SK-MEL-5 (cell line): ENCODE measurements around the gene HDAC4. TPM values are rescaled to one million over a fixed set of nuclear protein-coding genes. Genes with fewer than 3 reads are reported as not detected.
"Not testable (repeated sequence)": the region's sequence is repeated elsewhere in the genome, so short reads cannot be mapped to it uniquely, and the experiment has no call there.

Experiments
- DNase-seq: peaks from one replicate; pipeline ENCODE4 v3.0.0-alpha.2; 2016; ENCODE audit warnings: low read depth, low spot score
- in situ Hi-C: cut with HindIII; loops from 2 replicates; pipeline ENCODE4 v1.10.0; 2016; ENCODE audit warnings: low sequenced_read_pairs, high pct_unique_total_duplicates, low pct_unique_long_range_greater_than_20kb
- total RNA-seq: library from RNA; depleted of rRNA; stranded (reverse); fragments of >200 nt; shearing (Covaris generic); gene quantifications from 2 replicates; pipeline ENCODE4 v1.2.3, GENCODE V29; 2014

The HDAC4 gene
- total RNA-seq, 1 experiment from 2014 or later = 14.1 TPM

DNA sequence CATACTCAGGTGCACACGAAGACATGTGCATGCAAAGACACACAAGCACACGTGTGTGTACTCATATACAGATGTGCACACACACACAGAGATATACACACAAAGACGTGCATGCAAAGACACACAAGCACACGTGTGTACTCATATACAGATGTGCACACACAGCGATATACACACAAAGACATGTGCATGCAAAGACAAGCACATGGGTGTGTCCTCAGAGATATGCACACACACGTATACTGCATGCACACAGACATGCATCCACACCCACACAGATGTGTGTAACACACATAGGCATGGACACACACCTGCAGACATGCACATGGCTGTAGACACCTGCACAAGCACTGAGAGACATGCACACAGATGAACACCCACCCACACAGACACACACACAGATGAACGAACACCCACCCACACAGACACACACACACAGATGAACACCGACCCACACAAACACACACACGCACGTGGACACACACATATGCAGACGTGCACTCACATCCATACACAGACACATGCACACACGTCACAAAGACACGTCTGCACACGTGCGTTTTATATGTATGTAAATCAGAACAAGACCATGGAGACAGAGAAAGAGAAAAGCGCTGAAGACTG, 321.0 kb downstream of the HDAC4 start:
- in situ Hi-C loops = no loop called here
- DNase-seq = no peak

DNA sequence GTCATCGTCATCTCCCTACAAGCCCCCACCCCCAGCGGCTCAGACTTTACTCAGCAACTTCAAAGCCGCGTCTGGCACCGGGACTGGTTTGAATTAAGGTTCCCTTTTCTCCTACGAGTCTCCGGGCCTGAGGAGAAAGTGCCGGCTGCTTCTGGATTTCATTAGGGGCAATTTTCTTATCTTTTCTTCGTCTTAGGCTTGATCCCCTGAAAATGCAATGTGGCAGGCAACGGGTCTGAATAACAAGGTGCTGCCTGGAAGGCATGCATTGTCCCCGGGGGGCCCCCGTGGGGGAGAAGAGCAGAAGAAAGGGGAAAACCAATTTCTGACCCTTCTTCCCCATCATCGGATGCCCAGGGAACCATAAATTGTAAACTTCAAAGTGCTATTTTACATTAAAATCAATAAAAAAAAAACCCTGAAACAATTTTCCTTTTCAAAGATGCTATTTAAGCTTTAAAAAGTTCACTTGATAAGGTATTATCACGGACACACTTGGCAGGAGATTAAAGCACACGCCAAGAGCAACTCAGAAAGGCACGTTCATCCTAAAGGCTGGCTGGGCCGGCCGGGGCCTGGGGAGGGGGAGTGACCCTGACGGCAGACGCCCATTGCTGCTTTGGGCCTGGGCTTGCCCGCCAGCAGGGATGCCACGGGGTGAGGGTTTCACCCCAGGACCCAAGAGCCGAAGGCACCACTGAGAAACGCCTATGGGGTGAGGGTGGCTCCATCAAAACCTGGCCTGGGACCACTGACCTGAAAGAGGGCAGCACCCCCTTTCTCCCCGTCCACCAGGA, 322.5 kb downstream of the HDAC4 start:
- in situ Hi-C loops = no loop called here

DNA sequence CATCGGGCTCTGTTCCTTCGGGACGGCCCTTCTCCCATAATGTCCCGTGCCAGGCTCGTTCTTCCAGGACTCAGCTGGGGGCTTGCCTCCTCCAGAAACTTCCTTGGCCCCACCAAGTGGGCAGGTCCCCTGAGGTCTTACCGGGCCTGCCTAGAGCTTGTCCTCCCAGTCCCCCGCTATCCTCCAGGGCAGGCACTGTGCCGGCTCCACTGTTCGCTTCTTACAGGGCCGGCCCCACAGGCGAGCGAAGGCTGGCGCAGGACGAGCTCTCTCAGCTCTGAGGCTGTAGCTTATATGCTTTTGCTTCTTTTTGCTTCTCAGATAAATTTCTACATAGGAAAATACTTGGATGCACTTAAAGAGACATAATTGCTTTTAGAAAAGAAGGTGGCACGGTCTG, 323.6 kb downstream of the HDAC4 start:
- in situ Hi-C loops = no loop called here
- no peak for DNase-seq

More for the DNA sequence above, 322.5 kb downstream of the HDAC4 start:
- no peak for DNase-seq

DNA sequence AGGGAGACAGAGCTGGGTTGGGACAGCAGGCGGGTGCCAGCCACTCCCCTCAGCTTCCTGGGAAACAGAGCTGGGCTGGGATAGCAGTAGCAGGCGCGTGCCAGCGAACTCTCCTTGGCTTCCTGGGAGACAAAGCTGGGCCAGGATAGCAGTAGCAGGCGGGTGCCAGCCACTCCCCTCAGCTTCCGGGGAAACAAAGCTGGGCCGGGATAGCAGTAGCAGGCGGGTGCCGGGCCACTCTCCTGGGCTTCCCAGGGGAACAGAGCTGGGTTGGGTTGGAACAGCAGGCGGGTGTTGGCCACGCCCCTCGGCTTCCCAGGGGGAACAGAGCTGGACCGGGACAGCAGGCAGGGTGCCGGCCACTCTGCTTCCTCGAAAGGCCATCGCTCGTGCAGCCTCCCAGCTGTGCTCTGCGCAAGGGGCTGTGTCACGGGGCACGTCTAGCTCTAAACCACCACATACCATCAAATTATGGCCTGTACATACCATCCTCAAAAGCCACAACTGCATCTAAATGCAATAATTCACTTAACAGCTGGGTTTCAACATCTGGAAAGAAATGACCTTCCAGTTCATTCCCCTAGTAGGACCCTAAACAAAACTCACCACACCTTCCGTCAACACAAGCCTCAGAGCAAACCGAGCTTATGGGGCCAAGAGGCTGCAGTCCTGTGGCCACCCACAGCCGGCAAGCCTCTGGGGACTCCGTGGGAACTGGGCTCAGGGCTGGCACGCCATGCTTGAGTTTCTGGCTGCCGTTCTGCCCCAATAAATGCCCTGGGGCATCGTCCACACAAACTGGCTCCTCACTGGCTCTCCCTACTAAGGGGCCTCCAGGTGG, 324.7 kb downstream of the HDAC4 start:
- in situ Hi-C loops = no loop called here
- no peak for DNase-seq

DNA sequence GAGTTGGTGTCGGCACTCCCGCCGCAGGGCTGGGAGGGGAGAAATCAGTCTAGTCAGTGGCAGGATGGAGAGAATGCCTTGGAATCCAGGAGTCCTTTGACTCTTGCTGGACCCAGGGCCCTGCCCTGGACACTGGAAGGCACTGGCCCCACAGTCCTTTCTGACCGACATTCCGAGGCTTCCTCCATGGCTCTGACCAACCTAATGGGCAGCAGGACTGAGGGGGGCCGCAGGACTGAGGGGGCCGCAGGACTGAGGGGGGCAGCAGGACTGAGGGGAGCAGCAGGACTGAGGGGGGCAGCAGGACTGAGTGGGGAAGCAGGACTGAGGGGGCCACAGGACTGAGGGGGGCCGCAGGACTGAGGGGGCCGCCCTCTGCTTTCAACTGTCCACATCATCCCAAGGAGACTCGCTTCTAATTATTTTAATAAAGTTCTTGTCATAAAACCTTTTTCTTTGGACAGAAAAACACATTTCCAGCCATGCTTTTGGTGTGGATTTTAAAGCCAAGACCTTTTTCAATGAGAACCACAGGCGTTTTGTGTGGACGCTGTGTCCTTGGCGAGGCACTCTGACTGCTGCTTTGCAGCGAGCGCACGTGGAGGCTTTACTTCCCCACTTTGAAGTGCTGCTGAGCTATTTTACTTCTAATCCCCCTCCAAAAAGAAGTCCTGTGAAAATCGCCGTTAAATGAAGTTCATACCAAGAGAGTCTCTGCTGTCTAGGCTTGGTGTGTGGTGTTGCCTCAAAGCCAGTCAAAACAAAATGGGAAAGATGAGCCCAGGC, 326.9 kb downstream of the HDAC4 start:
- no peak for DNase-seq
- in situ Hi-C loops = no loop called here

DNA sequence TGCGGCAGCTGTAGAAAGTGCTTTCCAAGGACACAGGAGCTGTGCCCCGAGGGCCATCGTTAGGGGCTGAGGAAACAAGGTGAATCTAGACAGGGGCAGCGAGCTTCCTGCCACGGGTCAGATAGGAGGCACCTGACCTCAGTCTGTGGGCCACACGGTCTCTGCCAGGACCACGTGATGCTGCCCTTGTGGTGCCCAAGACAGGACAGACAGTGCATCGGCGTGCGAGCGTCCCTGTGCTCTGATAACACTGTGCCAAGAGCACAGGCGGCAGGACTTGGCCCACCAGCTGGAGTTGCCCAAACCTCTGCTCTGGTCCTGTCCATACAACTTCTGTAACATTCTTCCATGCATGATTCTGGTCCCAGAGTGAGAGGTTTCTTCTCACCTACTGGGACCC, 327.6 kb downstream of the HDAC4 start:
- no peak for DNase-seq
- in situ Hi-C loops = no loop called here

DNA sequence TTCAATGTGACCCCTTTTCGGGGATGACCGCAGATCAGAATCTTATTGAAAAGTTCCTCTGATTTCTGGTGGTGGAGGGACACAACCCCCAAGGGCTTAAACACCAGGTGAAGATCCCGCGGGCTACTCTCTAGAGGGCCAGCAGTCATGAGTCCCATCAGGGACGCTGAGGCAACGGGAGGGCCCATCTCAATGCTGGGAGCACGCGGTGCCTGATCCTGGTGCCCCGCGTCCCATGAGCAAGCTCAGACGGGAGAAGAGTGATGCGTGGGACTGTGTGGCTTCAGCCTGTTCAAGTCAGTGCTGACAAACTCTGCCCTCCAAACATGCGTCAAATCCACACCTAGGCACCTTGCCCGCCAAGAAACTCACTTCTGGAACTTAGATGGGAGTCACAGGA, 328.0 kb downstream of the HDAC4 start:
- DNase-seq = no peak
- in situ Hi-C loops = no loop called here

DNA sequence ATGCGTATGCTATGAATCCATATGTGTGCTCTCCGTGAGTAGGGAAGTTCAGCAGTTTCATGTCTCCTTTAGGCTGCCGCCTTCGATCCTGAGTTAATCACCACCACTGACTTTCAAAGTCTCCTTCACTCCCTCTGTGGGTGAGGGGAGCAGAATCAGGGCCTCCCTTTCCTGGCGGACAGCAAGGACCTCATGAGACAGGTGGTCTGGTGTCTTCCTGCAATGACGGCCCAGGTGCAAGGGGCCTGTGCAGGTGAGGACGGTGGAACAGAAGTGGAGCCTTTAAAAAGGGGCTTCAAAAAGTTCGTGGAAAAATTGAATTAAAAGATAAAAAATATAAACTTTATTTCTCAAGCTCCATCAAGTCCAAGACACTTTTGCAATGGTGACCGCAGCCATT, 330.4 kb downstream of the HDAC4 start:
- in situ Hi-C loops = no loop called here
- DNase-seq = no peak

DNA sequence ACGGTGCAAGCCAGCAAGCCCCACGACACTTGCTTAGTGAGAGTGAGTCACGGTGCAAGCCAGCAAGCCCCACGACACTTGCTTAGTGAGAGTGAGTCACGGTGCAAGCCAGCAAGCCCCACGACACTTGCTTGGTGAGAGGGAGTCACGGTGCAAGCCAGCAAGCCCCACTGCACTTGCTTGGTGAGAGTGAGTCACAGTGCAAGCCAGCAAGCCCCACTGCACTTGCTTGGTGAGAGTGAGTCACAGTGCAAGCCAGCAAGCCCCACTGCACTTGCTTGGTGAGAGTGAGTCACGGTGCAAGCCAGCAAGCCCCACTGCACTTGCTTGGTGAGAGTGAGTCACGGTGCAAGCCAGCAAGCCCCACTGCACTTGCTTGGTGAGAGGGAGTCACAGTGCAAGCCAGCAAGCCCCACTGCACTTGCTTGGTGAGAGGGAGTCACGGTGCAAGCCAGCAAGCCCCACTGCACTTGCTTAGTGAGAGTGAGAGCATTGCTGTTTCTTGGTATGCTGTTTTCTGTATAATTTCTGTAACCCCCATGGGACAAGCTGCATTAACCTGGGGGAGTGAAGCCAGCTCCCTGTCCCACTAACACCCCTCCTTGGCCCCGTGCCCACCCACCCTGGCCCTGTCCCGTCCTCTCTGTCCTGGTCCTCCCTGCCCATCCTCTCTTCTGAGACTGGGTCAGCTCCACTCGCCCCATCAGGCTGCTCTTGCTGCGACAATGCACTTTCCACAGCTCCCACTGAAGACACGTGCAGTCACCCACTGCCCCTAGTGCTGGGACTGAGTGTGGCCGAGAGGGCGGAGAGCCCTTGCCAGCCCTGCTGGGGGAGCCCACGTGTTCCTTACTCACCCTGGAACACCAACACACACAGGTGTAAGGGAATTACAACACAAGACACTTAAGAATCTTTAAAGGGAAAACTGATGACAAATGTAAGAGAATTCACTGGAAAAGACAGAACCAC, 331.2 kb downstream of the HDAC4 start:
- in situ Hi-C loops, DNase-seq: not testable (repeated sequence)

DNA sequence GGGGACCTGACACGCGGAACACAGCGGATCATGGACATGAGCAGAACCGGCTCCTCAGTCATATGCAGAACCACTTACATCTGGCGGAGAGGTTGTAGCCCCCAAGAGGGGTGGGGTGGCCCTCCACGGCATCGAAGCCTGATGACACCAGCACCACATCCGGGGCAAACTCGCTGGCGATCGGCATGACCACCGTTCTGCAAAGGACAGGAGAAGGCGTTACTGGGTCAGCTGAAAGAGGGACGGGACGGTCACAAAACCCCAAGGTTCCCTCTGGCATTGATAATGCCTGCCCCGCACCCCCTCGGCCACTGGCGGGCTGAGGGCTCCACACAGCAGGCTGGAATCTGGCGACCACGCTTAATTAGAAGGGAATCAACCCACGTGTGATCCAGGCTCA, 332.4 kb downstream of the HDAC4 start:
- DNase-seq = no peak
- in situ Hi-C loops = no loop called here

DNA sequence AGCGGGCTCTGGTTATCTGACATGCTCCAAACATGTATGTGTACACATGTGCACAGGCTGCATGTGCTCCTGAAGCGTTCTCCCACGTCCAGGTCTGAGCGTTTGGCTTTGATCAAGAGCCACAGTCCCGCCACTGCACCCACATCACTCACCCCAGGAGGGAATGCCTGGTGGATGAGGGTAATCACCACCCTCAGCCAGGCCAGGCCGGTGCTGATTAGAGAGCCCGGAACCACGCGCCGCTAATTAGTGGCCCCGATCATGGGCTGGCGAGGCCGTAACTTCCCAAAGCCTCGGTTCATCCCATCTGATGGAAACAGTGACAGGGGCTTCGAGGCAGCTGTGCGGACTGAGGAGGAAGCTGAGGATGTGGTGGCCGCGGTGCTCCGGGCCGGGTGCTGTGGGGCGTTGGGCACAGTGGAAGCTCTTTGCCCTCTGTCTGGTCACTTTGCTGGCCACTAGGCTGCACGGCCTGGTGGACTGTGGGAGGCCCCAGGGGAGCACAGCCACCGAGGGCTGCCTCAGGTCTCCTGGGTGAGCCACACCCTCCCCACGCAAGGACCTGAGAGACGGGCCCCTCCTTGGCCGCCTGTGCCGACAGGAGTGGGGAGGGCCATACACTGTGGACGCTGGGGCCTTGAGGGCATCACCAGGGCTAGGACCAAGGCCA, 333.5 kb downstream of the HDAC4 start:
- in situ Hi-C loops = no loop called here
- no peak for DNase-seq

DNA sequence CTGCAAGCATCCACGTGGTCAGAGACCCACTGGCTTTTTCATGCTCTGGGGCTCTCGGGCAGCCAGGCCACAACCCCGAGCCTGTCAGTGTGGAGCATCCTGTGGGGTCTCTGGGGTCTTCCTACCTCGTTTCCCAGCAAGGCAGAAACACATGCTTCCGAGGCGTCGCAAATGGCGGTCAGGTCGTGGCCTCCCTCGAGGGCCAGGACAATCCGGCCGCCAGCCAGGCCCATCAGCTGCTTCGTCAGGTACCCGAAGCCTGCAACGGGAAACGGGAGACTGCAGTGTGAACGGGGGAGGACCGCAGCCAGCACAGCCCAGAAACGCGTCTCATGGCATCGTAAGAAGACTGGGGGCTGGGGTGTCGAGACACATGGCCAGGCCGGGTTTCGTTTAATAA, 334.2 kb downstream of the HDAC4 start:
- in situ Hi-C loops = no loop called here
- DNase-seq = no peak

DNA sequence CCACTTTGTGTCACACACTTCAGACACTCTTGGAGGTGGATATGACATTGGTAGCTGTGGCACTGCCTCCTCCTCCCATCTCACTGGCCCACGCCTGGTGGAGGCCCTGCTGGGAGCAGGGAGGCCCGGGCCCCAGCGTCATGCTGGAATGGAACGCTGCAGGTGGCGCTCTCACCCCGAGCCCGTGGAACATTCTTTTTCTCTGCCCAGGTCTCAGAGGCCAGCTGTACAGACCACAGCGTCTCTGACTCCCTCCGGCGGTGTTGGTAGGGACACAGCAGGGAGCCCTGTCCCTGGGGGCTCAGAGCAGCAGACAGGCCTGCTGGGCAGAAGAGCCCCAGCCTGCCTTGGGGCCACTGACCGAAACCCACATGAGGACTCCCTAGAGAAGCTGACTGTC, 334.9 kb downstream of the HDAC4 start:
- DNase-seq = no peak
- in situ Hi-C loops = no loop called here

DNA sequence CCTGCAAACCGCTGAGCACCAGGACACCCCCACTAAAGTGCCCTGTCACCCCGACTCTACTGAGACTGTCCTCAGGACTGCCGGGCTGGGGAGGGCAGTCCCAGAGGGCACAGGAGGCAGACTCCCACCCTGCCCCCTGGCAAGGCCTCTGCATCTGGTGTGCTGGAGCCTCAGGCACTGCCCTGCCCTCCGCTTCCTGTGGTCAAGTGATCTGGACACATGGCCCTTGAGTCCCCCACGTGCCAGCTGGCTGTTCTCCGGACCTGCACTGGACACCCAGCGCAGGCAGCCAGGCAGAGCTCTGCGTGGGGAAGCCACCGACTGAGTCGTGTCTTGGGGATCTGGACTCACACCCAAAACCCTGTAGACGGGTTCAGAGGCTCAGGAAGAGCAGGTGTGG, 335.3 kb downstream of the HDAC4 start:
- DNase-seq = no peak
- in situ Hi-C loops = no loop called here

DNA sequence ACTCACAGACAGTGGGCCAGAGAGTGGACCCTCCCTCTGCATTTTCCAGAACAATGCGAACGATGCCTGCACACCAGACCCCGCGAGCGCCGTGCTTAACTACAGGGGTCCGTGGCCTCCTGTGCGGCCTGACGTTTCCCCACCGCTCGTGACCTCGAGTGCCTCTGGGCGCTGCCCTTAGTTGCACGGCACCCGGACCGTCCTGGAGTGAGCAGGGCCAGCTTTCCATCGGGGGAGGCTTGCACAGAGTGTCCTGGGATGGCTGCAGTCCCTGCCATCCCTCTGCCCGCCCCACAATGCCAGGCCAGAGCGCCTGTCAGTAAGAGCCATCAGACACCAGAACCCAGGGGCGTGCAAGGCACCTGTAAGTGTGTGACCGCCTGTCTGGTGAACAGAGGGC, 335.9 kb downstream of the HDAC4 start:
- in situ Hi-C loops = no loop called here
- no peak for DNase-seq

DNA sequence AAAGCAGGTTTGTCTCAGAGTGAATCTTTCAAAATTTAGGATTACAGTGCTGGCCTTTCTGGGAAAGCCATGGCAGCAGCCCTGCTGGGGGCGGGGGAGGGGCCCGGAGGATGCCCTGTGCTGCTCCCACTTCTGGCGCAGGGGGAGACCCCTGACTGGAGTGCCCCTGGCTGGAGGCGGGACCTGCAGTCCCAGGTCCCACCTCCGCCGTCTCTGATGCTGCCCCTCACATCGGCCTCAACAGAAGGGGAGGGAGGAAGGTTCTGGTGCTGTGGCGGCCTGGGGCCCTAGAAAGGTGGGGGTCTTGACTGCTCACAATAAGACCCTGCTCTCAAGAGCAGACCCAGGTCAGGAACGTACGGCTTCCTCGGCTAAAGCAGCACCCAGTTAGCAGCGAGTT, 336.6 kb downstream of the HDAC4 start:
- no peak for DNase-seq
- in situ Hi-C loops = no loop called here
